BJ (cell line): ENCODE measurements around the gene PDLIM5. TPM values are rescaled to one million over a fixed set of nuclear protein-coding genes. Genes with fewer than 3 reads are reported as not detected.

Experiments used
- CTCF ChIA-PET: fragments of 350-600 bp; formaldehyde crosslinking; extraction: SDS; loops from one replicate; lab custom pipeline; 2021; ENCODE audit warnings: antibody characterized with exemption, inconsistent platforms; lab: Yijun Ruan, JAX
- POLR2A ChIA-PET: fragments of 300-600 bp; sonication (Branson Sonifier 250); formaldehyde crosslinking; extraction: SDS; loops from one replicate; lab custom pipeline; 2021; ENCODE audit warnings: antibody characterized with exemption; lab: Charles Lee
- DNase-seq: peaks from one replicate; pipeline ENCODE4 v3.0.0-alpha.2; 2011; ENCODE audit warnings: low read depth
- H3K27me3 ChIP-seq: 2 replicates; pipeline ENCODE4 v1.6.0; 2011; ENCODE audit warnings: low read length; ENCODE audit not compliant: control insufficient read depth, insufficient read depth
- H3K36me3 ChIP-seq: 2 replicates; pipeline ENCODE4 v1.5.1; 2011; ENCODE audit warnings: low read length; ENCODE audit not compliant: control insufficient read depth, insufficient read depth
- H3K4me3 ChIP-seq: 2 replicates; pipeline ENCODE4 v1.5.1; 2011; ENCODE audit warnings: low read depth, mild to moderate bottlenecking, control low read depth, low read length
- polyA plus RNA-seq: library from polyadenylated mRNA; depleted of rRNA; stranded (reverse); fragments of >200 nt; gene quantifications from 2 replicates; pipeline ENCODE4 v1.2.3, GENCODE V29; 2011
- TF ChIP-seq, protein P1 (sequence below): IDR thresholded peaks from 2 replicates; pipeline ENCODE4 v1.5.1; 2011; ENCODE audit warnings: low read depth, mild to moderate bottlenecking, control low read depth, inconsistent platforms, low read length, moderate library complexity; ENCODE audit not compliant: insufficient read depth

Gene PDLIM5
- polyA plus RNA-seq, 1 experiment, result 353 TPM

DNA sequence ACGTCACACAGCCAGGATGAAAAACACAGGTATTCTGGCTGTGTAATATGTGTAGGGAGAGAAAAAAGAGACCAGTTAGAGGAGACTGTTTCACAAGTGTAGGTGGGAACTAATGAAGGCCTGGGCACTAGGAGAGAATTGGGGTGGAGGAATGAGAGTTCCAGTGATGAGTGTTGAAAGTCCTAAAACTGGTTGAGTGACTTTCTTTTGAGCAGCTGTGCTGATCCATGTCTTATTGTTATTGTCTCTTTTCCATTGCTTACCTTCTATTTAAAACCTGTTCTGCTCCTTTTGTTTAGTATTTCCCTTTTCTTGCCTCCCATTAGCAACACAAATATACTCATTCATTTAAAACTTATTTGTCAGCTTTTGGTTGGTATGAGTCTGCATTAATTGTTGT lies 88.7 kb downstream of the PDLIM5 start:
- CTCF ChIA-PET, result no interaction called here
- Histone ChIP-seq H3K4me3 (no peak overlapping the region), H3K27me3 (no peaks in the 10 kb centered on the region), H3K36me3 (no peaks in the 10 kb centered on the region)
- POLR2A ChIA-PET, result no interaction called here
- DNase-seq, result no peak
- TF ChIP-seq, protein P1, sequence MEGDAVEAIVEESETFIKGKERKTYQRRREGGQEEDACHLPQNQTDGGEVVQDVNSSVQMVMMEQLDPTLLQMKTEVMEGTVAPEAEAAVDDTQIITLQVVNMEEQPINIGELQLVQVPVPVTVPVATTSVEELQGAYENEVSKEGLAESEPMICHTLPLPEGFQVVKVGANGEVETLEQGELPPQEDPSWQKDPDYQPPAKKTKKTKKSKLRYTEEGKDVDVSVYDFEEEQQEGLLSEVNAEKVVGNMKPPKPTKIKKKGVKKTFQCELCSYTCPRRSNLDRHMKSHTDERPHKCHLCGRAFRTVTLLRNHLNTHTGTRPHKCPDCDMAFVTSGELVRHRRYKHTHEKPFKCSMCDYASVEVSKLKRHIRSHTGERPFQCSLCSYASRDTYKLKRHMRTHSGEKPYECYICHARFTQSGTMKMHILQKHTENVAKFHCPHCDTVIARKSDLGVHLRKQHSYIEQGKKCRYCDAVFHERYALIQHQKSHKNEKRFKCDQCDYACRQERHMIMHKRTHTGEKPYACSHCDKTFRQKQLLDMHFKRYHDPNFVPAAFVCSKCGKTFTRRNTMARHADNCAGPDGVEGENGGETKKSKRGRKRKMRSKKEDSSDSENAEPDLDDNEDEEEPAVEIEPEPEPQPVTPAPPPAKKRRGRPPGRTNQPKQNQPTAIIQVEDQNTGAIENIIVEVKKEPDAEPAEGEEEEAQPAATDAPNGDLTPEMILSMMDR, result no peak

DNA sequence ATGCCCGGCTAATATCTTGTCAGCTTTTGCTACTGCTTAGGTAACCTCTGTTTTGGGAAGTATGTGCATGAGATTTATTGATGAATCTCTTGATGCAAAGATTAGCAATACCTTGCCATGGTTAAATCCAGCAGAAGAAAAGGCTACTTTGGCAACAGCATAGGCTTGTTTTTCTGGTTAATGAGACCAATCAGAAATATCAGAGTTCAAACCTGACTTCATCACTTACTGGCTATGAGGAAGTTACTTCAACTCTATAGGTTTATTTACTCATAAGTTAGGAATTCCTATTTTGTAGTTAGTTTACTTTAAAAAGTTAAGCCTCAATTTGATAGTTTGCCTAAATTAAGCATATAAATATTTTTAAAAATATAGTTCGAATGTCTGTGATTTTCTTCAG lies 93.1 kb downstream of the PDLIM5 start:
- CTCF ChIA-PET, result no interaction called here
- TF ChIP-seq, protein P1, result no peak
- no peaks in the 10 kb centered on the region for H3K36me3 ChIP-seq

DNA sequence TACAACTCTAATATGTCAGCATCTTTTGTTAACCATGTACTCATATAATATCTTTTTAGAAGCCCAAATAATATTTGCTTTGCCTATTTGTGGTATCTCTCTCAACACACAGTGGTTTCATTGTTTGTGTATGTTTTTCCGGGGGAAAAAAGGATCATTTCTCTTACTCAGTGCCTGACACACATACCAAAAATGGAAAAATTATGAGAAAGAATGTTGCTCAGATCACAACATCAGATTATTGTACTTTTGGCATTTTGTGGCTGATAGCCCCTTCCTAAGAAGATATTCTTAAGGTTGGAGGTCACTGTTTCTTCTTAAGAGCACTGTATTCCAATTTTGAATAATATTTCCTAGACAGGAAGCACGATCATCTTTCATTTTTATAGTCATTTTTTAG lies 93.6 kb downstream of the PDLIM5 start:
- H3K4me3 ChIP-seq, result no peak overlapping the region
- DNase-seq, result no peak
- no peaks in the 10 kb centered on the region for H3K27me3 ChIP-seq
- ChIA-PET POLR2A (no interaction called here), CTCF (no interaction called here)
- TF ChIP-seq, protein P1, result no peak
- H3K36me3 ChIP-seq, result no peaks in the 10 kb centered on the region

More for the DNA sequence above, 93.1 kb downstream of the PDLIM5 start:
- Histone ChIP-seq H3K4me3 (no peak overlapping the region), H3K27me3 (no peaks in the 10 kb centered on the region)
- no peak for DNase-seq
- POLR2A ChIA-PET, result no interaction called here

DNA sequence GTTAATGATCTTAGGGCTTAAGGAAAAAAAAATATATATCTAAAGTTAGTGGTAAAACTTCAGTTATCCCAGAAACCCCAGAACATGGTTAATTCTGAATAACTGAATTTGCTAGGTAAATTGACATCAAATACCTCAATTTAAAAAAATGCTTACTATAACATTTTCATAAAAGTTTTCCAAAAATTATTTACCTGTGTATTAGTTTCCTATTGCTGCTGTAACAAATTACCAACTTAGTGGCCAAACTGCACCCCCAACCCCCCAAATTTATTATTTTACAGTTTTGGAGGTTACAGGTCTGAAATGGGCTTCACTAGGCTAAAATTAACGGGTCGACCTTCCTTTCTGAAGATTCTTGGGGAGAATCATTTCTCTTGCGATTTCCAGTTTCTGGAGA lies 95.2 kb downstream of the PDLIM5 start:
- no peaks in the 10 kb centered on the region for H3K27me3 ChIP-seq
- ChIA-PET POLR2A (no interaction called here), CTCF (no interaction called here)
- H3K36me3 ChIP-seq, result no peaks in the 10 kb centered on the region
- no peak for DNase-seq
- no peak overlapping the region for H3K4me3 ChIP-seq
- TF ChIP-seq, protein P1, result no peak

DNA sequence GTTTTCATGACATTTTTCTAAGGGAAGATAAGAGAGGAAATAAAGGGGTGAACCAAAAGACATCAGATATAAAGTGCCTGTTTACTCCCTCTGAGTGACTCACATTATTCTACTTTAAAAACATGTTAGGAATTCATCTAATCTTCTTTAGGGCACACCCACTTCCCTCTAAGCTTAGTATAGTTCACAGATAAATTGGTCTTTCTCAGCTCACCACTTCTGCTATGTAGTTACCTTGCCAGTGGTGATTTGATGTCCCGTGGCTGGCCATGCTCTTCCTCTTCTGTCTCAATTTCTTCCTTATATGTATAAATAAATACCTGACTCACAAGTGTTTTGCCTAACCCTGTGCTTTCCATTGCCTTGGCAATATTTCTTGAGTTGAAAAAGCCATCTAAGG lies 96.8 kb downstream of the PDLIM5 start:
- no peak overlapping the region for H3K4me3 ChIP-seq
- no peak for DNase-seq
- no peaks in the 10 kb centered on the region for H3K27me3 ChIP-seq
- ChIA-PET CTCF (interaction anchor here (1.4 kb wide), 1 partner anchor 21 kb away, joined by 3 read pairs; no protein-coding TSS in a partner anchor), POLR2A (no interaction called here)
- TF ChIP-seq, protein P1, result no peak
- H3K36me3 ChIP-seq, result no peaks in the 10 kb centered on the region
